ENCODE results near the gene PSME3. TPM values are rescaled to one million over a fixed set of nuclear protein-coding genes. Genes with fewer than 3 reads are reported as not detected.

PSME3 gene
- total RNA-seq, 1 experiment from 2014 or later, result 192 TPM

DNA sequence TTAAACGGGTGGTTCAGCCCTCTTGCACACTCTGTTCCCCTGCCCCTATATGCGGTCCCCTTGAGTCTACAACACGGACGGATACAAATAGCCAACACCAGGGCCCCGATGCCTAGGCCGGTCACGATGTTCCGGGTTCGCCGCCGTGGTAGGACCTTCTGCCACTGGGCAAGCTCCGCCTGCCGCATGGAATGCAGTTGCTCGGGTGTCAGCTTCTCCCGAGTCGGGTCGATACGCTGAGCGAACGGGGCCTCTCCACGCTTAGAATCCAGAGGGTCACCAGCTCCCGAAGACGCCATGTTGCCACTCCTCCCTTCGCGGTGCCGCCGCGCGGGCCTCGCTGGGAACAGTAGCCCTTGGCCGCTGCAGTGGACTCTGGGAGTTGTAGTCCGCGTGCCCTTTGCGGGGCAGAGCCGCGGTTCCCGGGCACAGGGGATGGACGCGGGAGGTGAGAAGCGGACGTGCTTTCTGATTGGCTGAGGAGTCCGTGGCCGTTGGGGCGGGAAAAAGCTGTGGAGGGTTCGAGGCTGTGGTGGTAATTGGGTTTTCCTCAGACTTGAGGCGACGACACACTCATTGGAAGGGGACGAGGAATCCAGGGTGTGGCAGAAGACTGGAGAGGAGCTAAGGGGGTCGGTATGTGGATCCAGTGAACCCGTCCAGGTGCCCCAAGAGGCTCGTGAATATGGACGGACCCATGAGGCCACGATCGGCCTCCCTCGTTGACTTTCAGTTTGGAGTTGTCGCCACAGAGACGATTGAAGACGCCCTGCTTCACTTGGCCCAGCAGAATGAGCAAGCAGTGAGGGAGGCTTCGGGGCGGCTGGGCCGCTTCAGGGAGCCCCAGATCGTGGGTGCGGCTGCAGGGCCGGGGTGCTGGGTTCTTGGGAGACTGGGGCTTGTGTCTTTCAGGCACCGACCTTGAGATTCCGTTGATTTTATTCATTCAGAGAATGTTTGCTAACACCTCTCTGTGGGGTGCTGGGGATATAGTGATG, 34.5 kb upstream of the PSME3 start, which contains the start of the genes CNTD1 and COA3 (continued):
- TF ChIP-seq ZNF263 (CRISPR knock-in tag; IDR thresholded peaks at IDR 0.05; ENCODE audit: low read depth), result no peak
- peak; percentile 97 for TF ChIP-seq FOXP1 (CRISPR knock-in tag; IDR thresholded peaks at IDR 0.05; ENCODE audit: borderline replicate concordance)
- peak; percentile 98 for TF ChIP-seq NFE2L1 (CRISPR knock-in tag; IDR thresholded peaks at IDR 0.05)
- TF ChIP-seq MXD4 (CRISPR knock-in tag; IDR thresholded peaks at IDR 0.05; ENCODE audit: borderline replicate concordance), result no peak
- TF ChIP-seq SP1 (CRISPR knock-in tag; conservative IDR thresholded peaks at IDR 0.05), result peak; percentile 84; the same call in 1 of the 2 replicates
- TF ChIP-seq, protein P1, sequence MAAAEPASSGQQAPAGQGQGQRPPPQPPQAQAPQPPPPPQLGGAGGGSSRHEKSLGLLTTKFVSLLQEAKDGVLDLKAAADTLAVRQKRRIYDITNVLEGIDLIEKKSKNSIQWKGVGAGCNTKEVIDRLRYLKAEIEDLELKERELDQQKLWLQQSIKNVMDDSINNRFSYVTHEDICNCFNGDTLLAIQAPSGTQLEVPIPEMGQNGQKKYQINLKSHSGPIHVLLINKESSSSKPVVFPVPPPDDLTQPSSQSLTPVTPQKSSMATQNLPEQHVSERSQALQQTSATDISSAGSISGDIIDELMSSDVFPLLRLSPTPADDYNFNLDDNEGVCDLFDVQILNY (CRISPR knock-in tag; IDR thresholded peaks at IDR 0.05), result peak; percentile 98
- peak; percentile 73; the same call in 1 of the 2 replicates for TF ChIP-seq JUN (CRISPR knock-in tag; IDR thresholded peaks at IDR 0.05)
- TF ChIP-seq, protein P2, sequence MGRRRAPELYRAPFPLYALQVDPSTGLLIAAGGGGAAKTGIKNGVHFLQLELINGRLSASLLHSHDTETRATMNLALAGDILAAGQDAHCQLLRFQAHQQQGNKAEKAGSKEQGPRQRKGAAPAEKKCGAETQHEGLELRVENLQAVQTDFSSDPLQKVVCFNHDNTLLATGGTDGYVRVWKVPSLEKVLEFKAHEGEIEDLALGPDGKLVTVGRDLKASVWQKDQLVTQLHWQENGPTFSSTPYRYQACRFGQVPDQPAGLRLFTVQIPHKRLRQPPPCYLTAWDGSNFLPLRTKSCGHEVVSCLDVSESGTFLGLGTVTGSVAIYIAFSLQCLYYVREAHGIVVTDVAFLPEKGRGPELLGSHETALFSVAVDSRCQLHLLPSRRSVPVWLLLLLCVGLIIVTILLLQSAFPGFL (CRISPR knock-in tag; IDR thresholded peaks at IDR 0.05; ENCODE audit: borderline replicate concordance), result no peak
- TF ChIP-seq ZNF671 (CRISPR knock-in tag; IDR thresholded peaks at IDR 0.05), result no peak
- peak; percentile 71; the same call in 1 of the 2 replicates for TF ChIP-seq RELA (CRISPR knock-in tag; IDR thresholded peaks at IDR 0.05; ENCODE audit: borderline replicate concordance)
- peak; percentile 82 for TF ChIP-seq NFYB (CRISPR knock-in tag; conservative IDR thresholded peaks at IDR 0.05; ENCODE audit: low read depth)
- TF ChIP-seq TP53 (CRISPR knock-in tag; IDR thresholded peaks at IDR 0.05), result peak; percentile 78; the same call in 1 of the 2 replicates
- peak; percentile 65; the same call in 1 of the 2 replicates for TF ChIP-seq FOXP4 (CRISPR knock-in tag; IDR thresholded peaks at IDR 0.05)
- TF ChIP-seq FOXJ3 (CRISPR knock-in tag; IDR thresholded peaks at IDR 0.05; ENCODE audit: borderline replicate concordance), result no peak
- TF ChIP-seq CREM (CRISPR knock-in tag; IDR thresholded peaks at IDR 0.05), result 0 out of 2 replicates have a peak, but pooled peaks have one; percentile 46
- TF ChIP-seq, protein P3, sequence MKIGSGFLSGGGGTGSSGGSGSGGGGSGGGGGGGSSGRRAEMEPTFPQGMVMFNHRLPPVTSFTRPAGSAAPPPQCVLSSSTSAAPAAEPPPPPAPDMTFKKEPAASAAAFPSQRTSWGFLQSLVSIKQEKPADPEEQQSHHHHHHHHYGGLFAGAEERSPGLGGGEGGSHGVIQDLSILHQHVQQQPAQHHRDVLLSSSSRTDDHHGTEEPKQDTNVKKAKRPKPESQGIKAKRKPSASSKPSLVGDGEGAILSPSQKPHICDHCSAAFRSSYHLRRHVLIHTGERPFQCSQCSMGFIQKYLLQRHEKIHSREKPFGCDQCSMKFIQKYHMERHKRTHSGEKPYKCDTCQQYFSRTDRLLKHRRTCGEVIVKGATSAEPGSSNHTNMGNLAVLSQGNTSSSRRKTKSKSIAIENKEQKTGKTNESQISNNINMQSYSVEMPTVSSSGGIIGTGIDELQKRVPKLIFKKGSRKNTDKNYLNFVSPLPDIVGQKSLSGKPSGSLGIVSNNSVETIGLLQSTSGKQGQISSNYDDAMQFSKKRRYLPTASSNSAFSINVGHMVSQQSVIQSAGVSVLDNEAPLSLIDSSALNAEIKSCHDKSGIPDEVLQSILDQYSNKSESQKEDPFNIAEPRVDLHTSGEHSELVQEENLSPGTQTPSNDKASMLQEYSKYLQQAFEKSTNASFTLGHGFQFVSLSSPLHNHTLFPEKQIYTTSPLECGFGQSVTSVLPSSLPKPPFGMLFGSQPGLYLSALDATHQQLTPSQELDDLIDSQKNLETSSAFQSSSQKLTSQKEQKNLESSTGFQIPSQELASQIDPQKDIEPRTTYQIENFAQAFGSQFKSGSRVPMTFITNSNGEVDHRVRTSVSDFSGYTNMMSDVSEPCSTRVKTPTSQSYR (CRISPR knock-in tag; IDR thresholded peaks at IDR 0.05), result peak; percentile 94; the same call in 1 of the 2 replicates
- no peak for TF ChIP-seq IRF2 (CRISPR knock-in tag; IDR thresholded peaks at IDR 0.05; ENCODE audit: borderline replicate concordance, low read depth)
- TF ChIP-seq, protein P4, sequence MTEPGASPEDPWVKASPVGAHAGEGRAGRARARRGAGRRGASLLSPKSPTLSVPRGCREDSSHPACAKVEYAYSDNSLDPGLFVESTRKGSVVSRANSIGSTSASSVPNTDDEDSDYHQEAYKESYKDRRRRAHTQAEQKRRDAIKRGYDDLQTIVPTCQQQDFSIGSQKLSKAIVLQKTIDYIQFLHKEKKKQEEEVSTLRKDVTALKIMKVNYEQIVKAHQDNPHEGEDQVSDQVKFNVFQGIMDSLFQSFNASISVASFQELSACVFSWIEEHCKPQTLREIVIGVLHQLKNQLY (CRISPR knock-in tag; IDR thresholded peaks at IDR 0.05), result no peak
- TF ChIP-seq, protein P5, sequence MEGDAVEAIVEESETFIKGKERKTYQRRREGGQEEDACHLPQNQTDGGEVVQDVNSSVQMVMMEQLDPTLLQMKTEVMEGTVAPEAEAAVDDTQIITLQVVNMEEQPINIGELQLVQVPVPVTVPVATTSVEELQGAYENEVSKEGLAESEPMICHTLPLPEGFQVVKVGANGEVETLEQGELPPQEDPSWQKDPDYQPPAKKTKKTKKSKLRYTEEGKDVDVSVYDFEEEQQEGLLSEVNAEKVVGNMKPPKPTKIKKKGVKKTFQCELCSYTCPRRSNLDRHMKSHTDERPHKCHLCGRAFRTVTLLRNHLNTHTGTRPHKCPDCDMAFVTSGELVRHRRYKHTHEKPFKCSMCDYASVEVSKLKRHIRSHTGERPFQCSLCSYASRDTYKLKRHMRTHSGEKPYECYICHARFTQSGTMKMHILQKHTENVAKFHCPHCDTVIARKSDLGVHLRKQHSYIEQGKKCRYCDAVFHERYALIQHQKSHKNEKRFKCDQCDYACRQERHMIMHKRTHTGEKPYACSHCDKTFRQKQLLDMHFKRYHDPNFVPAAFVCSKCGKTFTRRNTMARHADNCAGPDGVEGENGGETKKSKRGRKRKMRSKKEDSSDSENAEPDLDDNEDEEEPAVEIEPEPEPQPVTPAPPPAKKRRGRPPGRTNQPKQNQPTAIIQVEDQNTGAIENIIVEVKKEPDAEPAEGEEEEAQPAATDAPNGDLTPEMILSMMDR (IDR thresholded peaks at IDR 0.05), result no peak
- TF ChIP-seq, protein P6, sequence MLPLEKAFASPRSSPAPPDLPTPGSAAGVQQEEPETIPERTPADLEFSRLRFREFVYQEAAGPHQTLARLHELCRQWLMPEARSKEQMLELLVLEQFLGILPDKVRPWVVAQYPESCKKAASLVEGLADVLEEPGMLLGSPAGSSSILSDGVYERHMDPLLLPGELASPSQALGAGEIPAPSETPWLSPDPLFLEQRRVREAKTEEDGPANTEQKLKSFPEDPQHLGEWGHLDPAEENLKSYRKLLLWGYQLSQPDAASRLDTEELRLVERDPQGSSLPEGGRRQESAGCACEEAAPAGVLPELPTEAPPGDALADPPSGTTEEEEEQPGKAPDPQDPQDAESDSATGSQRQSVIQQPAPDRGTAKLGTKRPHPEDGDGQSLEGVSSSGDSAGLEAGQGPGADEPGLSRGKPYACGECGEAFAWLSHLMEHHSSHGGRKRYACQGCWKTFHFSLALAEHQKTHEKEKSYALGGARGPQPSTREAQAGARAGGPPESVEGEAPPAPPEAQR (CRISPR knock-in tag; IDR thresholded peaks at IDR 0.05), result no peak
- TF ChIP-seq EMX1 (CRISPR knock-in tag; IDR thresholded peaks at IDR 0.05), result no peak
- no peak for TF ChIP-seq KAT7 (CRISPR knock-in tag; IDR thresholded peaks at IDR 0.05; ENCODE audit: borderline replicate concordance)
- TF ChIP-seq ZNF423 (CRISPR knock-in tag; IDR thresholded peaks at IDR 0.05), result no peak
- TF ChIP-seq CREB1 (CRISPR knock-in tag; IDR thresholded peaks at IDR 0.05), result peak; percentile 94
- no peak for TF ChIP-seq ZNF317 (CRISPR knock-in tag; IDR thresholded peaks at IDR 0.05; ENCODE audit: borderline replicate concordance, low read depth)
- no peak for TF ChIP-seq HMGA2 (CRISPR knock-in tag; IDR thresholded peaks at IDR 0.05)
- no peak for TF ChIP-seq CDX4 (CRISPR knock-in tag; IDR thresholded peaks at IDR 0.05; ENCODE audit: borderline replicate concordance)

Data from WTC11 (cell line).